Heart left ventricle (tissue), 13 donors: ENCODE results near the gene LGALS7.
"Not testable (repeated sequence)": the region's sequence is repeated elsewhere in the genome, so short reads cannot be mapped to it uniquely, and the experiment has no call there.

Source experiments
- POLR2A ChIP-seq, 2 donors: fragments of 450-650 bp; IDR thresholded peaks; one replicate each; pipeline ENCODE4 v1.6.1; 2017; ENCODE audit warnings: antibody characterized with exemption in 2 of 2, mild to moderate bottlenecking in 2 of 2, moderate library complexity in 2 of 2
- TF ChIP-seq, protein P1 (sequence below), 12 donors: fragments of 200-600 bp; sonication (generic) in 4 of 12; IDR thresholded peaks; one replicate each; pipeline versions ENCODE4 v1.5.0 to v1.8.0; 2018 to 2022; ENCODE audit warnings: antibody characterized with exemption in 12 of 12, mild to moderate bottlenecking in 5 of 12
- donor health status: ischemic (EF 13 %, LVEDD 7.1; RV severe dilation, severe dysfunction).
- donor health status: DM: no; HTN: yes; CAD: no.
- donor health status: DM: no; HTN: no; CAD: no.
- donor health status: ischemic (EF 25% LVEDD 6.9; RV normal size, moderate dysfunction).
- donor health status: ischemic (EF 25% LVEDD 5.7; RV mildly dilated, moderate dysfunction).
- donor health status: ischemic (EF 35%, LVEDD 5.7; RV mildly dilated, moderate dysfunction).
- donor health status: nonischemic (EF 11% LVEDD 7.7; RV severe dilation, severe dysfunction).
- donor health status: DM: yes; HTN: yes; CAD: no.
- donor health status: PGD.
- donor health status: ischemic (EF 29% LVEDD 5.4; RV normal size, mild dysfunction).
- donor health status: nonischemic (EF 23%, LVEDD 6.1; RV moderate dilation, normal function).

DNA sequence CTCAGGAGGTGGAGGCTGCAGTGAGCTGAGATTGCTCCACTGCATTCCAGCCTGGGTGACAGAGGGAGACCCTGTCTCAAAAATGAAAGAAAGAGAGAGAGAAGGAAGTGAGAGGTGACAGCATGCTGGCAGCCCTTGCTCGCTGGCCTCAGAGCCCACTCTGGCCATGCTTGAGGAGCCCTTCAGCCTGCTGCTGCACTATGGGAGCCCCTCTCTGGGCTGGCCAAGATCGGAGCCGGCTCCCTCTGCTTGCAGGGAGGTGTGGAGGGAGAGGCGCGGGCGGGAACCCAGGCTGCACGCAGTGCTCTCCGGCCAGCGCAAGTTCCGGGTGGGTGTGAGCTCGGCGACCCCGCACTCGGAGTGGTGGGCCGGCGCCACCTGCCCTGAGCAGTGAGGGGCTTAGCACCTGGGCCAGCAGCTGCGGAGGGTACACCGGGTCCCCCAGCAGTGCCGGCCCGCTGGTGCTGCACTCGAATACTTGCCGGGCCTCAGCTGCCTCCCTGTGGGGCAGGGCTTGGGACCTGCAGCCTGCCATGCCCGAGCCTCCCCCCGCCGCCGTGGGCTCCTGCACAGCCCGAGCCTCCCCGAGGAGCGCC is 48.0 kb upstream of the LGALS7 start:
- not testable (repeated sequence) for TF ChIP-seq POLR2A (IDR thresholded peaks at IDR 0.05)
- TF ChIP-seq, protein P1, sequence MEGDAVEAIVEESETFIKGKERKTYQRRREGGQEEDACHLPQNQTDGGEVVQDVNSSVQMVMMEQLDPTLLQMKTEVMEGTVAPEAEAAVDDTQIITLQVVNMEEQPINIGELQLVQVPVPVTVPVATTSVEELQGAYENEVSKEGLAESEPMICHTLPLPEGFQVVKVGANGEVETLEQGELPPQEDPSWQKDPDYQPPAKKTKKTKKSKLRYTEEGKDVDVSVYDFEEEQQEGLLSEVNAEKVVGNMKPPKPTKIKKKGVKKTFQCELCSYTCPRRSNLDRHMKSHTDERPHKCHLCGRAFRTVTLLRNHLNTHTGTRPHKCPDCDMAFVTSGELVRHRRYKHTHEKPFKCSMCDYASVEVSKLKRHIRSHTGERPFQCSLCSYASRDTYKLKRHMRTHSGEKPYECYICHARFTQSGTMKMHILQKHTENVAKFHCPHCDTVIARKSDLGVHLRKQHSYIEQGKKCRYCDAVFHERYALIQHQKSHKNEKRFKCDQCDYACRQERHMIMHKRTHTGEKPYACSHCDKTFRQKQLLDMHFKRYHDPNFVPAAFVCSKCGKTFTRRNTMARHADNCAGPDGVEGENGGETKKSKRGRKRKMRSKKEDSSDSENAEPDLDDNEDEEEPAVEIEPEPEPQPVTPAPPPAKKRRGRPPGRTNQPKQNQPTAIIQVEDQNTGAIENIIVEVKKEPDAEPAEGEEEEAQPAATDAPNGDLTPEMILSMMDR (IDR thresholded peaks at IDR 0.05), result not testable (repeated sequence)
